Right lobe of liver (tissue), 4 donors: ENCODE measurements around the gene TPRG1L.

ENCODE experiments used
- CTCF ChIP-seq, 4 donors: fragments of 200-600 bp in 3 of 4; fragments of 450-650 bp in 1 of 4; IDR thresholded peaks; one replicate each; pipeline versions ENCODE4 v1.5.1 to v1.8.0; 2016 to 2022; ENCODE audit warnings: antibody characterized with exemption in 4 of 4, mild to moderate bottlenecking in 2 of 4
- POLR2A ChIP-seq: fragments of 450-650 bp; IDR thresholded peaks from one replicate; pipeline ENCODE4 v1.6.1; 2017; ENCODE audit warnings: antibody characterized with exemption, mild to moderate bottlenecking
- donor health status: DM: no; HTN: no; CAD: no.
- donor health status: DM: no; HTN: no; CAD: no.
- donor health status: DM: no; HTN: yes; CAD: no.

GRCh38 chr1:3630914-3631313 lies 6.1 kb downstream of the TPRG1L start:
- TF ChIP-seq POLR2A (no peak), CTCF (IDR thresholded peaks at IDR 0.05) (no peak)
